Measurements from ENCODE around the gene GATM.

Gene GATM

GRCh38 chr15:45378149-45378912 lies at the start of gene GATM:
Gene GATM, minus strand, starts transcription at chr15:45378544. Its CDS starts 91 bp downstream, at chr15:45378453.
- DNase-seq: peak; percentile 33 to 58

- no peak for DNase-seq
Measured at GRCh38 chr15:45427085-45427484, 48.7 kb upstream of the GATM start.

GRCh38 chr15:45425135-45425534 lies 46.8 kb upstream of the GATM start:
- no peak for DNase-seq

- DNase-seq: no peak
Measured at GRCh38 chr15:45424429-45424828, 46.1 kb upstream of the GATM start.

GRCh38 chr15:45417303-45417950 lies 39.1 kb upstream of the GATM start:
- DNase-seq: no peak

- DNase-seq: no peak
Measured at GRCh38 chr15:45414215-45414885, 36.0 kb upstream of the GATM start.

- no peak for DNase-seq
Measured at GRCh38 chr15:45409596-45409995, 31.3 kb upstream of the GATM start.

GRCh38 chr15:45407786-45408185 lies 29.4 kb upstream of the GATM start:
- DNase-seq: no peak

GRCh38 chr15:45402955-45403877 lies 24.9 kb upstream of the GATM start:
- DNase-seq: peak; percentile 19 to 41

- peak; percentile 98 to 100 for DNase-seq
Measured at GRCh38 chr15:45402162-45402954, 24.0 kb upstream of the GATM start.

GRCh38 chr15:45401665-45402161 lies 23.4 kb upstream of the GATM start:
- DNase-seq: peak; percentile 1 to 47

- DNase-seq: peak; percentile 54 to 80
Measured at GRCh38 chr15:45399381-45400212, 21.3 kb upstream of the GATM start.

- no peak for DNase-seq
Measured at GRCh38 chr15:45397116-45397665, 18.8 kb upstream of the GATM start.

GRCh38 chr15:45395943-45396342 lies 17.6 kb upstream of the GATM start:
- no peak for DNase-seq

GRCh38 chr15:45394681-45395080 lies 16.3 kb upstream of the GATM start:
- DNase-seq: no peak

- DNase-seq: no peak
Measured at GRCh38 chr15:45393851-45394250, 15.5 kb upstream of the GATM start.

- DNase-seq: no peak
Measured at GRCh38 chr15:45392584-45392855, 14.2 kb upstream of the GATM start.

GRCh38 chr15:45391746-45392583 lies 13.6 kb upstream of the GATM start:
- no peak for DNase-seq

GRCh38 chr15:45389351-45389750 lies 11.0 kb upstream of the GATM start:
- no peak for DNase-seq
